Loucy (cell line): Measurements from ENCODE around the gene CYB5D1.

ENCODE experiments used
- CTCF ChIP-seq: fragments of 200-600 bp; sonication (generic); conservative IDR thresholded peaks from 2 replicates; pipeline ENCODE4 v1.5.1; 2014; ENCODE audit warnings: mild to moderate bottlenecking, antibody characterized with exemption, low read length
- EZH2phosphoT487 ChIP-seq: fragments of 200-600 bp; IDR thresholded peaks from 2 replicates; pipeline ENCODE4 v1.6.1; 2018; ENCODE audit warnings: antibody characterized with exemption, mild to moderate bottlenecking, moderate library complexity, borderline replicate concordance

DNA sequence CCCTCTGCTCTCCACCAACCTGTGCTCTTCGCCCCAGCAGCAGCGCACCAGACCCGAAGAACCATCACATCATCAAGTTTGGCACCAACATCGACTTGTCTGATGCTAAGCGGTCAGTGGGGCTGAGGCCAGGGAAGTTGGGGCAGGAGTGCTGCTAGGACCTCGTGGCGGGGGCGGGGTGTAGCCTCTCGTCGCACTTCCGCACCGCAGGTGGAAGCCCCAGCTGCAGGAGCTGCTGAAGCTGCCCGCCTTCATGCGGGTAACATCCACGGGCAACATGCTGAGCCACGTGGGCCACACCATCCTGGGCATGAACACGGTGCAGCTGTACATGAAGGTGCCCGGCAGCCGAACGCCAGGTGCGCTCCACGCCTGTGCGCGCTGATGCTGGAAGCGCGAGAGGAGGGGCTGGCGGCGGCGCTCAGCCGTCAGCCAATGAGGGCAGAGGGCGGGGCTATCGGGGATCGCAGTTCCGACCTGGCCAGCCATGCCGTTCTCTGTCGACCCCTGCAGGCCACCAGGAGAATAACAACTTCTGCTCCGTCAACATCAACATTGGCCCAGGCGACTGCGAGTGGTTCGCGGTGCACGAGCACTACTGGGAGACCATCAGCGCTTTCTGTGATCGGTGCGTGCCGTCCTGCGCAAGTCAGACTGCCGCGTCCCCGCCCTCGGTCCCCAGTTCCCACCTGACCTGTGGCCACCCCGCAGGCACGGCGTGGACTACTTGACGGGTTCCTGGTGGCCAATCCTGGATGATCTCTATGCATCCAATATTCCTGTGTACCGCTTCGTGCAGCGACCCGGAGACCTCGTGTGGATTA lies 6.2 kb upstream of the CYB5D1 start:
- TF ChIP-seq CTCF (peak; percentile 79), EZH2phosphoT487 (no peak)
